ENCODE measurements around the gene SLC66A2. TPM values are rescaled to one million over a fixed set of nuclear protein-coding genes. Genes with fewer than 3 reads are reported as not detected.

Gene SLC66A2
- total RNA-seq, 1 experiment from 2014 or later = 13.0 TPM

- H4K5ac ChIP-seq (ENCODE audit: insufficient read length, low read depth, low read length) = no peak overlapping the region
- H2BK5ac ChIP-seq (ENCODE audit: insufficient read length, low read length) = no peak overlapping the region
- Mint-ChIP-seq H3K4me3 (no peak overlapping the region), H3K36me3 (ENCODE audit: insufficient read depth in 1 of 3, low read depth in 3 of 3) (peaks cover 0 to 11% (median 3%) of the 10 kb centered on the region in 3 experiments; a peak in 3 of 7 replicates), H3K27me3 (ENCODE audit: low read depth) (peaks cover 25% of the 10 kb centered on the region), H3K9me3 (no peaks in the 10 kb centered on the region), H3K27ac (no peak overlapping the region), H3K4me1 (peaks cover 8 to 24% of the 10 kb centered on the region in 2 experiments)
- H3K23me2 ChIP-seq (ENCODE audit: insufficient read length, low read depth, low read length, poor library complexity, severe bottlenecking) = no peaks in the 10 kb centered on the region
- WGBS (ENCODE audit: extremely low coverage, insufficient read length, low lambda C conversion rate) = no CpG with 5 or more reads among the region's 17 CpGs
- H3K14ac ChIP-seq (ENCODE audit: insufficient read depth, low read length) = no peak overlapping the region; the same call in 1 of the 2 replicates
- no peak overlapping the region for H2BK120ac ChIP-seq (ENCODE audit: low read depth, low read length, poor library complexity, severe bottlenecking)
- no peak overlapping the region for H4K8ac ChIP-seq (replicated peaks; ENCODE audit: insufficient read length, low read depth, low read length)
- H2AK5ac ChIP-seq (ENCODE audit: insufficient read length, low read length) = no peak overlapping the region
- H3K18ac ChIP-seq (ENCODE audit: insufficient read length, low read depth, low read length) = no peak overlapping the region
- no peak overlapping the region for H3K23ac ChIP-seq (ENCODE audit: insufficient read length, low read depth, low read length)
- peak; percentile 24 for DNase-seq
- no peak overlapping the region for H2BK12ac ChIP-seq (ENCODE audit: insufficient read length, low read depth, low read length)
- peaks cover 3% of the 10 kb centered on the region; the same call in 1 of the 2 replicates for H3K27me3 ChIP-seq (ENCODE audit: insufficient read depth, low read length)
- no peaks in the 10 kb centered on the region for H4K20me1 ChIP-seq (ENCODE audit: control insufficient read depth, insufficient read depth, insufficient read length)
- H3K56ac ChIP-seq (ENCODE audit: insufficient read length, low read depth, low read length) = no peak overlapping the region
- H3K79me1 ChIP-seq (ENCODE audit: insufficient read depth, low read depth, low read length, poor library complexity, severe bottlenecking) = no peaks in the 10 kb centered on the region
- no peak for TF ChIP-seq CTCF (conservative IDR thresholded peaks at IDR 0.05)
- no peaks in the 10 kb centered on the region for H3K79me2 ChIP-seq (ENCODE audit: insufficient read depth, low read length)
- H3K9me3 ChIP-seq (ENCODE audit: control insufficient read depth, low read depth, low read length) = no peaks in the 10 kb centered on the region
- no peak overlapping the region for H2AFZ ChIP-seq (ENCODE audit: low read length)
- no peak overlapping the region for H4K91ac ChIP-seq (ENCODE audit: insufficient read length, low read depth, low read length)
- no peak overlapping the region for H2BK15ac ChIP-seq (ENCODE audit: low read depth, low read length)
- no peak overlapping the region for H3K9ac ChIP-seq (ENCODE audit: extremely low read depth, insufficient read length, low read length)
- H2BK20ac ChIP-seq (ENCODE audit: low read depth, low read length, poor library complexity, severe bottlenecking) = no peak overlapping the region
- no peak overlapping the region for H3K27ac ChIP-seq (ENCODE audit: insufficient read length, low read depth, low read length)
- no peak overlapping the region for H3K4me2 ChIP-seq (ENCODE audit: insufficient read depth, insufficient read length, low read length)
- H3T11ph ChIP-seq (ENCODE audit: low read length) = no peak overlapping the region
- no peak overlapping the region for H3K4ac ChIP-seq (ENCODE audit: low read depth, low read length)
- no peaks in the 10 kb centered on the region for H3K4me1 ChIP-seq (ENCODE audit: insufficient read depth, low read length)
Measured at GRCh38 chr18:79945118-79946042, 6.1 kb downstream of the SLC66A2 start.
